Islet precursor cell (in vitro differentiated cells): ENCODE data around the gene MICA.
"Not testable (repeated sequence)": the region's sequence is repeated elsewhere in the genome, so short reads cannot be mapped to it uniquely, and the experiment has no call there.

Experiments
- DNase-seq: peaks from one replicate; pipeline ENCODE4 v3.0.0-alpha.2; 2018

Gene MICA

DNA sequence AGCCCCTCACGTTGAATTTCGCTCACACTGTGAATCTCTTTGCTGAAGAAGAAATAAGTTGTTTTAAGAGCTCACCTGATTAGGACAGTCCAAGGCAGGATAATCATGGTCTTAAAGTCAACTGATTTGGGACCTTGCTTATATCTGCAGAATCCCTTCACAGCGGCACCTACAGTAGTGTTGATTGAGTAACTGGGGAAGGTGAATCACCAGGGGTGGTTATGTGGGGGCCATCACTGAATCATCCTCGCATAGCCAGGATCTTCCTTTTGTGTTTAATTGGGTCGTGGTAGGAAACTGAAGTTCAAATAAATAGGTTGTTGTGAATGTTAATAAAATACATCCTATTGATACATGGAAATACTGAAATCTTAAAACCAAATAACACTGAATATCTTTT lies 20.2 kb upstream of the MICA start:
- no peak for DNase-seq

DNA sequence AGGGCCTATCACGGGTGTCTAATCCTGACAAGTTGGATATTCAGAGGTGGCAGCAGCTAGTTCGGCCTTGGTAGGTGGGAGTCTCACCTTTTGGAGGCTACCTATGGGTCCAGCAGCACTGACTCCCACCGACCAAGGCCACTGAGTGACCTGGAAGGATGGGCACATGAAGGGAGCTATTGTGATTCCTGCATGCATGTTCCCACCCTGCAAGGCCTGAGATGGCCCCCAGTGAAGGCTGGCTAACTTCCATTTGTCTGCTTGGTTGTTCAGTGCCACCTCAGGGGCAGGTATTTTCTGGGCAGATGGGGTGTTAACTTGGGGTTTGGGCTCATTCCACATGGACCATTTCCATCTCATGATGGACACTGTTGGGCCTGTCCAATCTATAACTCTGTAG lies 18.4 kb upstream of the MICA start:
- DNase-seq, result no peak

DNA sequence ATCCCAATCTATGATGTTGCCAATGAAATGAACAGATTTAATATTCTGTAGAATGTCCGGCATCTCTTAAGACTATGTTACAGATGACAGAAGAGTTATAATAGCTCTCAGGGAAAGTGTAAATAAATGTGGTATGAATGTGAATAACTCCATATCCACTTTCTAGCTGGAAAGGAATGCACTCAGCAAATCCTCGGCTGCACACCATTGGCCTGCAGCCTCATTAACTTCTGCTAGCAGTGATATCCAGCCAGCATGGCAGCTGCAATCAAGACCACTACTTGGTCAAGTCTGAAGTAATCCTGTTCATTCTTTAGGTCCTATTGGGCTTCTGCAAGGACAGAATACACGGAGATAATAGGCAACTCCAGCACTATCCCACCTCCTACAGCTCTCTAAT lies 17.3 kb upstream of the MICA start:
- DNase-seq, result no peak

DNA sequence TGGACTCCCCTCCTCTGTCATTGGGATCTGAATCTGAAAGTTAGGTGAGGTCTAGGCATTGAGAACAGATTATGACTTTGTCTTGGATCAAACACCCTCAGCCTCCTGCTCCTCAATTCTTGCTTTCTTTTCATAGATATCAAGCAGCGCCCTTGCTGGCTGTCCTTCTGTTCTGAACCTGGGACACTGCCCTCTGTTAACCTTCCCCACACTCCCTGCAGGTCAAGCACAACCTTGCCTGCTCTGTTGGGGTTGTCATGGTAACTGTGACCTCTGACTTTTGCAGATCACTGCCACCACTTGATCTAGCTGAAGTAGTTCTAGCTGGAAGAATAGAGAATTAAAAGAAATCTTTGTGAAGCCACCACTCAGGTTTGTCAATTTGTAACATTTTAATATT lies 16.4 kb upstream of the MICA start:
- DNase-seq, result peak; percentile 70

DNA sequence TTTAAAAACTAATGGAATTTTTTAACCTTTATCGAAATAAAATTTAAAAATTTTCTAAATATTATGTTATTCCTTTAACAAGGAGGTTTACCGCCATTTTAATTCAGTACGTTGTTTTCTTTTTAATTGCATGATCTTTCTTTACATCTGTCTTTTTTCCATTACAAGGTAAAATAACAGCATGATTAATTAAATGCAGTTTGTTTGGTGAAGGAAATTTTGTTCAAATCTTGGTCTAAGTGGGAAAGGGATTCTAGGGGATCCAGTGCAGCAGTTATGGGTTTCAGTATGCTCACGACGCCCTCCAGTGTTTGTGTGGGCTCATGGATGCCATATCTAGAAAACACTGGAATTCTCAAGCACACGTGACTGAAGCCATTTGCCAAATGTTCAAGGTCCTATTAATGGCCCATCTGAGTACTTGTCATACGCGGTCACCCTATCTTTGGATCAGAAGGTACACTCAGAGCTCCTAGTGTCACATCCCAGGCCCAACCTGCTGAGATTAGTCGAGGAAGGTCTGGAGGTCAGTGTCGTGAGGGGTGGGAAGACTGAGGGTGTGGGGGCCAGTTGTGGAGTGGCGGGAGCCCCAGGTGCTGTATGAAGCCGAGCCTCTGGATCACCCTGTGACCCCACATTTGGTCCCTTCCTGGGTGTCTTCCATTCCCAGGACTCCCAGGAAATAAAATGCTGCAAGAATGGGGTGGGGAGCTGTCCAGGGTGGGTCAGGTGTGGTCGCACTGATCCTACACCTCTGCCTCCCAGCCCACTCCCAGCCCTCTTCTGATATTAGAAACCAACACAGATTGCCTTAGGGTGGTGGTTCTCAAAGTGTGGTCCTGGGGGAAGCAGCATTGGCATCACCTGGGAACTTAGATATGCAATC lies 14.2 kb upstream of the MICA start:
- DNase-seq, result not testable (repeated sequence)

DNA sequence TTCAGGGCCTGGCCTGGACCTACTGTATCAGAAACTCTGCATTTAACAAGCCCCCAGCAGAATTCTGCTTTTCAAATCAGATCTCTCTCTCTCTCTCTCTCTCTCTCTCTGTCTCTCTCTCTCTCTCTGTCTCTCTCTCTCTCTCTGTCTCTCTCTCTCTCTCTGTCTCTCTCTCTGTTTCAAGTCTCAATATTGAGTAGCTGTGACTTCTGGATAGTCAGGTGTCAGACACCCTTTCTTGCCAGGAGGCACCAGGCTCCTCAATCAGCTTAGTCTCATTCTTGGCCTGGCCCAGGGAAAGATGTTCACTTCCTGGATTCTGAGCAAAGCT lies 13.6 kb upstream of the MICA start:
- not testable (repeated sequence) for DNase-seq

DNA sequence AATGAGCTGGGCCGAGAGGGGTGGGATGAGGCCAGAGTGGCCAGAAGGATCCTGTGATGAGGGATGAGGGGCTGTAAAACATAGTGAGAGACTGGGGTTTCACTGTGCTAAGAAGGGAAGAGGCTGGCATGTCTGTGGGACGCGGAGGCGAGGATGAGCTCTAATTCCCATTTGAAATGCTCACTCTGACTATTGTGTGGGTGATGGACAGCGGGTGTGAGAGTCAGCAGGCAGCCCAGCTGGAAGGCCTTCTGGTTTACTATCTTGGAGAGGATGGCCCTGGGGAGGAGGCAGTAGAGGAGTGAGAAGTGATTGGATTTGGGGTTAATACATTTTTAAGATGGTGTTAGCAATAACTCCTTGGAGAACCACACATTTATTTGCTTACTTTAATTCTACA lies 9.5 kb upstream of the MICA start:
- DNase-seq, result no peak

DNA sequence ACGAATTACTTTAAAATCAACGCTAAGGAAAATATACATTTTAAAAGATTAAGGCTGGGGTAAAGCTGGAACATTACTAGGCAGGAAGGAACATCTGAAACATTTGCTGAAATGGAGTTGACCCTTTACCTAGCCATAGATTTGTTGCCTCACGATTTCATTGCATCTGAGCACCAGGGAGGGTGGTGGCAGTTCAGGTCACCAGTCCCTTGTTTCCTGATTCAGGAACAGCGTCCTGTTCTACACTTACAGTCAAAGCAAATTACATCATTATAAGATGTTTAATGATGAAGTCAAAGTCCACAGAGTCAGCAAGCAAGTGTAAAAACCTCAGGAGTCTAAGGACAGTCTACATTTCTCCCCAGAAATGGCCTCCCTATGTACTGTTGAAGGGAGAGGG lies 9.0 kb upstream of the MICA start:
- no peak for DNase-seq

DNA sequence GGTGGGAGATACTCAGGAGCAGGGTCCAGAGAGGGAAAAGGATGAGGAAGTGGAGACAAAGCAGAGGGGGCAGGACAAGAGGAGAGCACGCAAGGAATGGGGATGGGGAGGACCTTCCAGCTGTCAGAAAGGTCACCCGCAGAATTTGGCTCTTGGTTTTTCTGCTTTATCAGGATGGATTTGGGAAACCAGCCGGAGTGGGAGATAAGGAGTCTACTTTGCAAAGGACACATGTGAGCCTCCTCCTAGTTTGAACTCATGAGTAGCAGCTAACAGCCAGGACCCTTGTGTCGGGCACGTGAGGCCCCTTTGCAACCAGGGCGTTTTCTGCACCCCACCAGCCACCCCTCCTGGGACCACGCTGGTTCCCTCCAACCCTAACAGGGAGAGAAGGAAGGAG lies 7.6 kb upstream of the MICA start:
- DNase-seq, result peak; percentile 31

DNA sequence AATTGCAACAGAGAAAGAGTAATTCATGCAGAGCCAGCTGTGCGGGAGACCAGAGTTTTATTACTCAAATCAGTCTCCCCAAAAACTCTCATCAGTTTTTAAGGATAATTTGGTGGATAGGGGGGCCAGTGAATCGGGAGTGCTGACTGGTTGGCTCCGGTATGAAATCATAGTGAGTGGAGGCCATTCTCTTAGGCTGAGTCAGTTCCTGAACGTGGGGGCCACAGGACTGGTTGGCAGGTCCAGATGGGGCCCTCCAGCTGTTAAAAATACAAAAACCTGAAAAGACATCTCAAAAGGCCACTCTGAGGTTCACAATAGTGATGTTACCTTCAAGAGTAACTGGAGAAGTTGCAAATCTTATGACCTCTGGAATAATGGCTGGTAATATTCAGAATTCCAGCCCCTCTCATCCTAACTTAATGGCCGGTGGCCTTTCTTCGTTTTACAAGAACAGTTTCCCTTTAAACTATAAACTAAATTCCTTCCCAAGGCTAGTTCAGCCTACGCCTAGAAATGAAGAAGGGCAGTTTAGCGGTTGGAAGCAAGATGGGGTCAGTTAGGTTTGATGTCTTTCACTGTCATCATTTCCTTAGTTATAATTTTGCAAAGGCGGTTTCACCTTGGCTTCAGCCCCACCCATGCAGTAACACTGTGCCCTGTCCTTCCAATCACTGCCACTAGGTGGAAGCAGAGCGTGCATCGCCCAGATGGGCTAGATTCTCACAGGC lies 6.8 kb upstream of the MICA start:
- peak; percentile 80 for DNase-seq

DNA sequence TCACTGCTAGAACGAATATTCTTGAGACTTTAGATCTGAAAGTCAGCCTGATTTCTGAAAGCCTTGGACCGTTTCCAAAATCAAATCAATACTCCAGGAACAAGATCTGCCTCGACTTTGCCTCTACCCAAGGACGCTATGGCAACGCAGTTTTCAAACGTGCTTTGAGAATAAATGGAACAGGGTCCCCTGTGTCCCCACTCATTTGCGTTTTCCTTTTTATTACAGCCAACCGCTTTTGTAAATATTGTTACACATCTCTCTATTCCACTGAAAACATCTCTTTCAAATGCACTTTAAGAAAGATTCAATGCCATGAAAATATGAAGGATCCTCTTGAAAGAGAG lies 6.3 kb upstream of the MICA start:
- DNase-seq, result not testable (repeated sequence)

DNA sequence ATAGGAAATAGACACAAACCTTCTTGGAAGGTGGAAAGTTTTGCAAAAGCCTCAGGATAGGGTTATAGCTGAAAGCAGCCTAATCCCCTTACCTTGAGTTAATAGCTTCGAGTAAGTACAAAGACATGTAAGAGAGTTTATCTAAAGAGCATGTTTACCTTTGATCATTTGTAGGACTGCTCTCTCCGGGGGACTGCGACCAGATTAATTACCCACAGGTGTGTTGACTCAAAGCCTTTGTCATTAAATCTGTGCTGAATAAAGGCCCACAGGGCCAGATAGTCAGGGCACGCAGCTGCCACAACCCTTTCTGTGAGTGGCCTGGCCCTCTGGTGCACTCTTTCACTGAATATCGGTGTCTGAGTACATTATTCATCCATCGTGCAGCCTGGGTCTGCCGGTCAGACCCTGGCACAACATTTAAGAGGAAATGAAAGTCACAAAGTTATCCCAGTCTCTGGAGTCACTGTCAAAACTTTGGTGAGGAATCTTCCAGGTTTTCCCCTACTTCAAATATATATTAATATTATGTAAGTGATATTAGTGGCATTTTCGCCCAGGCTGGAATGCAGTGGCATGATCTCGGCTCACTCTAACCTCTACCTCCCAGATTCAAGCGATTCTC lies 5.4 kb upstream of the MICA start:
- peak; percentile 28 for DNase-seq

DNA sequence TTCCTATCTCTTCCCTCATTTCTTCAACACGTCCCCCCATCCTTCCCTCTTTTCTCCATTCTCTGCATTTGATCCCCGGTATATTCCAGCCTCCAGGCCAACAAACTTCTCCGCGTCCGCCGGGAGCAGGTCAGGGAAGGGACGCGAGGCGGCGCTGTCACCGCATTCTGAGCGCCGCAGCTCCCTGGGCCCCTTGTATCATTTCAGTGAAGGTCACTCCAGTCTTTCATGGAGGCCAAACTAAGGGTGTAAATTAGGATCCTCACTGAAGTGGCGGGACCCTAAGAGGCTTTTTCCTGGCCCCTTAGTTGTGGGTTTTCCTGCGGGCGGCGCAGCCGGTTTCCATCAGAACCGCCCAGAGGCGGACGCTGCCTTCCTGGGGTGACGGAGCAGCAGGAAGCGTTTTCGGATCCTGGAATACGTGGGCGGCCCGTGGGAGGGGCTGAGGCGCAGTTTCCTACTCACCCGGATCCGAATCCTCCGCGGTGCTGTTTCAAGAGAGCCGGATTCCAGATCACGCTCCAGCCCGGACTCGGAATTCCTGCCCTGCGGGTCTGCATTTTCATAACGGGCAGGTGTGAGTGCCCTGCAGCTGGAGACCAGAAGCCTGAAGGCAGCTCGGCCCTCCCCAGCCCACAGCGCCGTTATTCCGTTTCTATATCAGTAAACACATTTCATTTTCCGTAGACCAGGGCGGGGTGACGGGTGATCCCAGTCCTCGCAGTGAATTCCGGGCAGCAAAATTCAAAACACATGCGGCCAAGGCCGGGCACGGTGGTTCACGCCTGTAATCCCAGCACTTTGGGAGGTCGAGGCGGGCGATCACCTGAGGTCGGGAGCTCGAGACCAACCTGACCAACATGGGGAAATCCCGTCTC lies 3.6 kb upstream of the MICA start:
- peak; percentile 96 for DNase-seq

DNA sequence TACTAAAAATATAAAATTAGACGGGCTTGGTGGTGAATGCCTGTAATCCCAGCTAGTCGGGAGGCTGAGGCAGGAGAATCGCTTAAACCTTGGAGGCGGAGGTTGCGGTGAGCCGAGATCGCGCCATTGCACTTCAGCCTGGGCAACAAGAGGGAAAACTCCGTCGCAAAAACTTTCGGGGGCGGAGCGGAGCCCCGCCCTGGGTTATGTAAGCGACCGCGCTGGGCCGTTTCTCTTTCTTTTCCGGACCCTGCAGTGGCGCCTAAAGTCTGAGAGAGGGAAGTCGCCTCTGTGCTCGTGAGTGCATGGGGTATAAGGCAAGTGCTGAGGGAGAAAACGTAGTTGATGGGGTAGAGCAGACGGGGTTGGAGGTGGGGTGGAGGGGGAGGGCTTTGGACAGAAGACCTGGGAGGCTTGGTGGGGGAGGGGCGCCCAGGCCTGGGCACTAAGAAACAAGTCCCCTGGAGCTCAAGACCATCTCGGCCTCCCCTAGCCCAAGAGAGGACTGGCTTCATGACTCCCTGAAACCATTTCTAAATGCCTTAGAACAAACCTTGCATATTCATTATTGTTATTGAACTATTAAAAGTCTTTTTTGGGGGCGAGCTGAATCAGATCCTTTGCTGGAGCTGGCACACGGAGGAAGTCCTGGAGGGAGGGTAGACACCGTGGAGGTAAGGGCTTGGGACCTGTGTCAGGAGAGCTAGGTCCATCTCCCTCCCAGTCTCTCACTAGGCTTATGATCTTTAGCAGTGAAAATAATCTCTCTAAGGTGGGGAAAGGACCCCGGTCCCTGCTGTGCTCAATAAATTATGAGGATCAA lies 2.7 kb upstream of the MICA start:
- DNase-seq, result peak; percentile 72

DNA sequence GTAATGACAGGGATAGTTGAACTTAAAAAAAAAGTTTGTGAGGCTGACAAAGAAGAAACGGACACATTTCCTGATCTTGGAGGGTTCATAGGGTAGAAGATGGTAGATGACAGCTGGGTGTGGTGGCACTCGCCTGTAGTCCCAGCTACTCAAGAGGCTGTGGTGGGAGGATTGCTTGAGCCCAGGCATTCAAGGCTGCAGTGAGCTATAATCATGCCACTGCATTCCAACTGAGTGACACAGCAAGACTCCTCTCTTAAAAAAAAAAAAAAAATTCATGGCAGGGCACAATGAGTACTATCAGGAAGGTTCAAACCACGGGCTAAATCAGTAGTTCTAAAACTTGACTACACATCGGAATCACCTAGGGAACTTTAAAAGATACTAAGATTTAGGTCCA lies 2.0 kb upstream of the MICA start:
- peak; percentile 89 for DNase-seq

DNA sequence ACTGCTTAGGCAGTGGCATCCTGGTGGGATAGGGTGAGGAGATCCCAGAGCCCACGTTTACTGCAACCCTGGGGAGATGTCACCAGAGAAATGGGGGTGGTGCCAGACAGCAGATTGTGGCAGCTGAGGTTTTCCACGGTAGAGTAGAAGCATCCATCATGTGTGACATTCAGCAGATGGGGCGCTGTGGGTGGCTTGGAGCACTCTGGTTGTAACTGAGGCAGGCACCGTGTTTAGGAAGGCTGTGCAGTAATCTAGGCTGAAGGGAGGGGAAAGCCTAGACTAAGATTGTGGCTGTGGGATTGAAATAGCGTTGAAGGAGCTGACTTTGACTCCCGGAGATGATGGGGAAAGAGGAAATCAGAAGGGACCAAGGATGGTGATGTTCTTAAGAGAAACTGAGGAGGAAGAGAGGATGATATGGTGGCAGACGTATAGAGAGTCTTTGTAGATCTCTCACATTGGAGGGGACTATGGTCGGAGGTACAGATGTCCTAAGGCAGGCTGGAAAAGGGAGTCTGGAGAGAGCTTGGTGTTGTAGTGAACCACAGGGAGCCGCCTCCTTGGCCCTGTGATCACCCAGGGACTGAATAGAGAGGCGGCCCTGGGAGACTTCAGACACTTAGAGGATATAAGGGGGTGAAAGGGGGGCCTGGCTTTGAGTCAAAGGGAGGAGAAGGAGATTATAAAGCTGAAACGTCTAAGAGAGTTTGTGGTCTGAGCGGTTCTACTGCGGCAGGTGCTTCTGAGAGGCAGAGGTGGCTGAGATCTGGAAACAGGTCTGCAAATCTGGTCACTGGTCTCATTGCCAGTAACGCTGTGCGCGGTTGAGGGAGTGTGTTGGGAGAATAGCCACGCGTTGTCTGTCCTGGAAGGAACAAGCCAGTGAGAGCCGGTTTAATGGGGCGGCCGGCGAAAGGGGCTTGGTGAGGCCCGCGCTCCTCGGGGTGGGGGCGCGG lies 792 bp upstream of the MICA start:
- peak; percentile 79 for DNase-seq

DNA sequence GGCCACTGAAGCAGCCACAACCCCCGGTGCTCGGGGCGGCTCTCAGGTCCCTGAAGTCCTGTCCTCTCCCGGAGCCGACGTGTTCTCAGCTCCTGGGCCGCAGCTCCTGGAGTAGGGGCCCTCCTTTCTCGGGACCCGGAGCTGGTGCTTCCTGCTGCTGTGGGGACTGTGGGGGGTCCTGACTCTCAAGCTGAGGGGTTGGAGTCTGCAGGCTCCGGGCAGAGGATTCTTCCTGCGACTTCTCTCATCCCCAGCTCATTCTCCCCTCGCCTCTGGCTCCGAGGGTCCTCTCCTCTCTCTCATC lies 618 bp downstream of the MICA start:
- not testable (repeated sequence) for DNase-seq

DNA sequence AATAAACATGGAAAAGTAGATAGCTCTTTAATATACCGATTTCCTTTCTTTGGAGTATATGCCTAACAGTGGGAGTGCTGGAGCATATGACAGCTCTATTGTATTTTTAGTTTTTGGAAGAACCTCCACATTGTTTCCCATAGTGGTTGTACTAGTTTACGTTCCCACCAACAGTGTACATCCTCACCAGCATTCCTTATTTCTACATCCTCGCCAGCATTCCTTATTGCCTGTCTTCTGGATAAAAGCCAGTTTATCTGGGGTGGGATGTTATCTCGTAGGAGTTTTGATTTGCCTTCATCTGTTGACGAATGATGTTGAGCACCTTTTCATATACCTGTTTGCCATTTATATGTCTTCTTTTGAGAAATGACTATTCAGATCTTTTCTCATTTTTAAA lies 2.6 kb downstream of the MICA start:
- no peak for DNase-seq

DNA sequence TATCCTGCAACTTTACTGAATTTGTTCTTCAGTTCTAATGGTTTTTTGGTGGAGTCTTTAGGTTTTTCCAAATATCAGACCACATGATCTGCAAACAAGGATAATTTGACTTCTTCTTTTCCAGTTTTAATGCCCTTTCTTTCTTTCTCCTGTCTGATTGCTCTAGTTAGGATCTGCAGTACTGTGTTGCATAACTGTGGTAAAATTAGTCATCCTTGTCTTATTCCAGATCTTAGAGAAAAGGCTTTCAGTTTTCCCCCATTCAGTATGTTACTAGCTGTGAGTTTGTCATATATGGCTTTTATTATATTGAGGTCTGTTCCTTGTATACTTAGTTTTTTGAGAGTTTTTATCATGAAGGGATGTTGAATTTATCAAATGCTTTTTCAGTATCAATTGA lies 4.3 kb downstream of the MICA start:
- DNase-seq, result no peak

DNA sequence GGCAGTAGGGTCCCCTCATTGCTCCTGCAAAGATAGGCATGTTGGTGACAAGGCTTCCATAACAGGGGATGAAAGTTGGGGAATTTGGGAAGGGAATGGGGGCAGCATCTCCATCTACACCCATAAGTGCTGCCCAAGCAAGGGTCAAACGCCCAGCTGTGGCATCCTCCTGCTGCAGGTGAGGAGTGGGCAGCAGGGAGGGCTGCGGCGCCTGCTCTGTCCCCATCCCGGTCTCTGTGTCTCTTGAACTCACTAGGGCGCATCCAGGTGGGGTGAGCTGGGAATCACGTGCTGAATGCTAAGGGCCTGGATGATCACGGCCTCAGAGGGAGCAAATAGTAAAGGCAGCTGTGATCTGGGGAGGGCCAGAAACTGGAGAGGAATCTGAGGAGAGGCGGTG lies 9.1 kb downstream of the MICA start:
- no peak for DNase-seq

DNA sequence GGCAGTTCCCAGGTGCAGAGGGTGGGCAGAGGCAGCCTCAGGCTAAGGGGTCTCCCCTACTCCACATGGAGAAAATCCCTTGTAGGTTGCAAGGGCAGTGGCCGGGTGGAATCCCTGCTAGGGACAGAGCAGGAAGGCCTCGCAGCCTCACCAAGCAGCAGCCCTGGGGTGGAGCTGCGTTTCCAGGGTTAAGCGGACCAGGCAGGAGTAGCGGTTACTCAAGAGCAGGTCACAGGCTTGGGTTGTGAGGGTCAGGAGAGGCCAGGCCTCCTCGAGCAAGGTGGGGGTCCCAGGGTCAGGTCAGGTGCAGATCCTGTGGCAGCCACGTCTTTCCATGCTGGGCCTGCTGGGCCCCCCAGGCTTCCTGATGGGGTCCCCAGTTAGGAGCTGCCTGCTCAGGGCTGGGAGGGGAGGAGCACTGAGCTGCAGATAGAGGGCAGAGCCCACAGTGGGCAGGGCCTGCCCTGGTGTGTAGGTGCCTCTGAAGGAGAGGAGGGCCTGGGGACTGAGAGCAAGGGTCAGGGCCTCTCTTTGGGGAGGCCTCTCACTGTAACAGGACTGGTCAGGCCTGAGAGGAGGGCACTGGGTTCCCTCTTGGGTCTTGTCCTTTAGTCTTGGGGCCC lies 10.9 kb downstream of the MICA start:
- not testable (repeated sequence) for DNase-seq
